ENCODE results near the gene TNNC2. TPM values are rescaled to one million over a fixed set of nuclear protein-coding genes. Genes with fewer than 3 reads are reported as not detected.

TNNC2 gene
- total and polyA plus RNA-seq, 2 of the 13 experiments (the other 11 are each of a cell fraction or from before 2014, with no cell fraction given) = 1.8 to 4.7 TPM

DNA sequence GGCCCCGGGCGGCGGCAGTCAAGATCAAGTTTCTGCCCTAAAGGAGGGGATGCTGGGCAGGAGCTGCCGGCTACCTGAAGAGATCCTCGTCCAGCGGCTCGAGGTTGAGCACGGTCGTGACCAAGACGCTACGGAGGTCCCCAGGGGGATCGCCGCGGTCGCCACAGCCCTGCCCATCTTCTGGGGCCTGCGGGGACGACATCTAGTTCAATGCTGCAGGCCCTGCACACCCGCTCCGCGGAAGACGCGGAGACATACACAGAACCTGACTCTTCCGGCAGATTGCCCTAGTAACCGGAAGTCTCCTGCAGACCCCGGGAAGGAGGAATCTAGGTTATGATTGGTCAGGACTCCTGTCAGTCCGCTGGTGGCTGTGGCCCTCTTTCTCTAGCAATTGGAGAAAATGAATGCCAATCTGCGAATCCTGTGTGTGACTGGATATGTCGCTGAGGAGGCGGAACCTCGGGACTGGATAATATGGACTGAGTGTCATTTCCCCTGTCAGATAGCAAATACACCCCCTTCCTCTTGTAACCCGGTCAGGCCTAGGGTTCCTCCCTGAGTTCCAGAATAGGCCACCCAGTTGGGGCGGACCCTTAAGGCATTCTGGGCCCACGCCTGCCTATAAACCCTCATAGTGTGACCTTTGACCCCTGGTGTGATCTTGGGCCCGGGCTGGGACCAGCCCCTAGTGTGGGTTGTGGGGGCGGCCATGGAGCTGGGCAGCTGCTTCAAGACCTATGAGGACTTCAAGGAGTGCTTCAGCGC lies 30.2 kb upstream of the TNNC2 start, which contains the start of the genes ACOT8 and ZSWIM3 (continued):
- TF ChIP-seq, protein P1, sequence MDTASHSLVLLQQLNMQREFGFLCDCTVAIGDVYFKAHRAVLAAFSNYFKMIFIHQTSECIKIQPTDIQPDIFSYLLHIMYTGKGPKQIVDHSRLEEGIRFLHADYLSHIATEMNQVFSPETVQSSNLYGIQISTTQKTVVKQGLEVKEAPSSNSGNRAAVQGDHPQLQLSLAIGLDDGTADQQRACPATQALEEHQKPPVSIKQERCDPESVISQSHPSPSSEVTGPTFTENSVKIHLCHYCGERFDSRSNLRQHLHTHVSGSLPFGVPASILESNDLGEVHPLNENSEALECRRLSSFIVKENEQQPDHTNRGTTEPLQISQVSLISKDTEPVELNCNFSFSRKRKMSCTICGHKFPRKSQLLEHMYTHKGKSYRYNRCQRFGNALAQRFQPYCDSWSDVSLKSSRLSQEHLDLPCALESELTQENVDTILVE (CRISPR knock-in tag; IDR thresholded peaks at IDR 0.05) = peak; percentile 83; the same call in 1 of the 2 replicates
- TF ChIP-seq REL (CRISPR knock-in tag; conservative IDR thresholded peaks at IDR 0.05) (no peak), ZNF337 (CRISPR knock-in tag; IDR thresholded peaks at IDR 0.05; ENCODE audit: borderline replicate concordance, low read depth) (no peak; the same call in 1 of the 2 replicates), TOPORS (CRISPR knock-in tag; IDR thresholded peaks at IDR 0.05) (peak; percentile 71; the same call in 1 of the 2 replicates), DR1 (CRISPR knock-in tag; IDR thresholded peaks at IDR 0.05) (peak; percentile 98), MAZ (IDR thresholded peaks at IDR 0.05; ENCODE audit: borderline replicate concordance, low read depth, low read length) (no peak; the same call in 1 of the 2 replicates), MAZ (CRISPR knock-in tag; IDR thresholded peaks at IDR 0.05; ENCODE audit: low read depth) (peak; percentile 71; the same call in 1 of the 2 replicates), SMYD3 (CRISPR knock-in tag; IDR thresholded peaks at IDR 0.05) (peak; percentile 89), MAF1 (CRISPR knock-in tag; IDR thresholded peaks at IDR 0.05; ENCODE audit: borderline replicate concordance) (peak; percentile 40; the same call in 1 of the 2 replicates), SATB2 (CRISPR knock-in tag; IDR thresholded peaks at IDR 0.05) (peak; percentile 72; the same call in 1 of the 2 replicates), KAT7 (CRISPR knock-in tag; IDR thresholded peaks at IDR 0.05; ENCODE audit: borderline replicate concordance) (no peak; the same call in 1 of the 2 replicates), JDP2 (CRISPR knock-in tag; IDR thresholded peaks at IDR 0.05; ENCODE audit: borderline replicate concordance) (no peak), FOSL2 (CRISPR knock-in tag; IDR thresholded peaks at IDR 0.05) (0 out of 2 replicates have a peak, but pooled peaks have one; percentile 42), SP140L (CRISPR knock-in tag; IDR thresholded peaks at IDR 0.05; ENCODE audit: borderline replicate concordance) (no peak; the same call in none of the 2 replicates)
- TF ChIP-seq, protein P2, sequence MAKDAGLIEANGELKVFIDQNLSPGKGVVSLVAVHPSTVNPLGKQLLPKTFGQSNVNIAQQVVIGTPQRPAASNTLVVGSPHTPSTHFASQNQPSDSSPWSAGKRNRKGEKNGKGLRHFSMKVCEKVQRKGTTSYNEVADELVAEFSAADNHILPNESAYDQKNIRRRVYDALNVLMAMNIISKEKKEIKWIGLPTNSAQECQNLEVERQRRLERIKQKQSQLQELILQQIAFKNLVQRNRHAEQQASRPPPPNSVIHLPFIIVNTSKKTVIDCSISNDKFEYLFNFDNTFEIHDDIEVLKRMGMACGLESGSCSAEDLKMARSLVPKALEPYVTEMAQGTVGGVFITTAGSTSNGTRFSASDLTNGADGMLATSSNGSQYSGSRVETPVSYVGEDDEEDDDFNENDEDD (CRISPR knock-in tag; IDR thresholded peaks at IDR 0.05; ENCODE audit: borderline replicate concordance) = no peak
- TF ChIP-seq, protein P3, sequence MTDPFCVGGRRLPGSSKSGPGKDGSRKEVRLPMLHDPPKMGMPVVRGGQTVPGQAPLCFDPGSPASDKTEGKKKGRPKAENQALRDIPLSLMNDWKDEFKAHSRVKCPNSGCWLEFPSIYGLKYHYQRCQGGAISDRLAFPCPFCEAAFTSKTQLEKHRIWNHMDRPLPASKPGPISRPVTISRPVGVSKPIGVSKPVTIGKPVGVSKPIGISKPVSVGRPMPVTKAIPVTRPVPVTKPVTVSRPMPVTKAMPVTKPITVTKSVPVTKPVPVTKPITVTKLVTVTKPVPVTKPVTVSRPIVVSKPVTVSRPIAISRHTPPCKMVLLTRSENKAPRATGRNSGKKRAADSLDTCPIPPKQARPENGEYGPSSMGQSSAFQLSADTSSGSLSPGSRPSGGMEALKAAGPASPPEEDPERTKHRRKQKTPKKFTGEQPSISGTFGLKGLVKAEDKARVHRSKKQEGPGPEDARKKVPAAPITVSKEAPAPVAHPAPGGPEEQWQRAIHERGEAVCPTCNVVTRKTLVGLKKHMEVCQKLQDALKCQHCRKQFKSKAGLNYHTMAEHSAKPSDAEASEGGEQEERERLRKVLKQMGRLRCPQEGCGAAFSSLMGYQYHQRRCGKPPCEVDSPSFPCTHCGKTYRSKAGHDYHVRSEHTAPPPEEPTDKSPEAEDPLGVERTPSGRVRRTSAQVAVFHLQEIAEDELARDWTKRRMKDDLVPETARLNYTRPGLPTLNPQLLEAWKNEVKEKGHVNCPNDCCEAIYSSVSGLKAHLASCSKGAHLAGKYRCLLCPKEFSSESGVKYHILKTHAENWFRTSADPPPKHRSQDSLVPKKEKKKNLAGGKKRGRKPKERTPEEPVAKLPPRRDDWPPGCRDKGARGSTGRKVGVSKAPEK (CRISPR knock-in tag; IDR thresholded peaks at IDR 0.05; ENCODE audit: borderline replicate concordance) = no peak
- TF ChIP-seq, protein P4, sequence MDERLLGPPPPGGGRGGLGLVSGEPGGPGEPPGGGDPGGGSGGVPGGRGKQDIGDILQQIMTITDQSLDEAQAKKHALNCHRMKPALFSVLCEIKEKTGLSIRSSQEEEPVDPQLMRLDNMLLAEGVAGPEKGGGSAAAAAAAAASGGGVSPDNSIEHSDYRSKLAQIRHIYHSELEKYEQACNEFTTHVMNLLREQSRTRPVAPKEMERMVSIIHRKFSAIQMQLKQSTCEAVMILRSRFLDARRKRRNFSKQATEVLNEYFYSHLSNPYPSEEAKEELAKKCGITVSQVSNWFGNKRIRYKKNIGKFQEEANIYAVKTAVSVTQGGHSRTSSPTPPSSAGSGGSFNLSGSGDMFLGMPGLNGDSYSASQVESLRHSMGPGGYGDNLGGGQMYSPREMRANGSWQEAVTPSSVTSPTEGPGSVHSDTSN (CRISPR knock-in tag; IDR thresholded peaks at IDR 0.05) = peak; percentile 100
- TF ChIP-seq, protein P5, sequence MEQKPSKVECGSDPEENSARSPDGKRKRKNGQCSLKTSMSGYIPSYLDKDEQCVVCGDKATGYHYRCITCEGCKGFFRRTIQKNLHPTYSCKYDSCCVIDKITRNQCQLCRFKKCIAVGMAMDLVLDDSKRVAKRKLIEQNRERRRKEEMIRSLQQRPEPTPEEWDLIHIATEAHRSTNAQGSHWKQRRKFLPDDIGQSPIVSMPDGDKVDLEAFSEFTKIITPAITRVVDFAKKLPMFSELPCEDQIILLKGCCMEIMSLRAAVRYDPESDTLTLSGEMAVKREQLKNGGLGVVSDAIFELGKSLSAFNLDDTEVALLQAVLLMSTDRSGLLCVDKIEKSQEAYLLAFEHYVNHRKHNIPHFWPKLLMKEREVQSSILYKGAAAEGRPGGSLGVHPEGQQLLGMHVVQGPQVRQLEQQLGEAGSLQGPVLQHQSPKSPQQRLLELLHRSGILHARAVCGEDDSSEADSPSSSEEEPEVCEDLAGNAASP (CRISPR knock-in tag; IDR thresholded peaks at IDR 0.05; ENCODE audit: borderline replicate concordance) = peak; percentile 51
- TF ChIP-seq, protein P6, sequence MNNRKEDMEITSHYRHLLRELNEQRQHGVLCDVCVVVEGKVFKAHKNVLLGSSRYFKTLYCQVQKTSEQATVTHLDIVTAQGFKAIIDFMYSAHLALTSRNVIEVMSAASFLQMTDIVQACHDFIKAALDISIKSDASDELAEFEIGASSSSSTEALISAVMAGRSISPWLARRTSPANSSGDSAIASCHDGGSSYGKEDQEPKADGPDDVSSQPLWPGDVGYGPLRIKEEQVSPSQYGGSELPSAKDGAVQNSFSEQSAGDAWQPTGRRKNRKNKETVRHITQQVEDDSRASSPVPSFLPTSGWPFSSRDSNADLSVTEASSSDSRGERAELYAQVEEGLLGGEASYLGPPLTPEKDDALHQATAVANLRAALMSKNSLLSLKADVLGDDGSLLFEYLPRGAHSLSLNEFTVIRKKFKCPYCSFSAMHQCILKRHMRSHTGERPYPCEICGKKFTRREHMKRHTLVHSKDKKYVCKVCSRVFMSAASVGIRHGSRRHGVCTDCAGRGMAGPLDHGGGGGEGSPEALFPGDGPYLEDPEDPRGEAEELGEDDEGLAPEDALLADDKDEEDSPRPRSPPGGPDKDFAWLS (CRISPR knock-in tag; IDR thresholded peaks at IDR 0.05; ENCODE audit: borderline replicate concordance) = no peak
